Right lobe of liver (tissue), 4 donors: ENCODE measurements around the gene TNFSF12.

Experiments used
- POLR2A ChIP-seq: fragments of 450-650 bp; IDR thresholded peaks from one replicate; pipeline ENCODE4 v1.6.1; 2017; ENCODE audit warnings: antibody characterized with exemption, mild to moderate bottlenecking
- TF ChIP-seq, protein P1 (sequence below), 4 donors: fragments of 200-600 bp in 3 of 4; fragments of 450-650 bp in 1 of 4; IDR thresholded peaks; one replicate each; pipeline versions ENCODE4 v1.5.1 to v1.8.0; 2016 to 2022; ENCODE audit warnings: antibody characterized with exemption in 4 of 4, mild to moderate bottlenecking in 2 of 4
- donor health status: DM: no; HTN: no; CAD: no.
- donor health status: DM: no; HTN: no; CAD: no.
- donor health status: DM: no; HTN: yes; CAD: no.

DNA sequence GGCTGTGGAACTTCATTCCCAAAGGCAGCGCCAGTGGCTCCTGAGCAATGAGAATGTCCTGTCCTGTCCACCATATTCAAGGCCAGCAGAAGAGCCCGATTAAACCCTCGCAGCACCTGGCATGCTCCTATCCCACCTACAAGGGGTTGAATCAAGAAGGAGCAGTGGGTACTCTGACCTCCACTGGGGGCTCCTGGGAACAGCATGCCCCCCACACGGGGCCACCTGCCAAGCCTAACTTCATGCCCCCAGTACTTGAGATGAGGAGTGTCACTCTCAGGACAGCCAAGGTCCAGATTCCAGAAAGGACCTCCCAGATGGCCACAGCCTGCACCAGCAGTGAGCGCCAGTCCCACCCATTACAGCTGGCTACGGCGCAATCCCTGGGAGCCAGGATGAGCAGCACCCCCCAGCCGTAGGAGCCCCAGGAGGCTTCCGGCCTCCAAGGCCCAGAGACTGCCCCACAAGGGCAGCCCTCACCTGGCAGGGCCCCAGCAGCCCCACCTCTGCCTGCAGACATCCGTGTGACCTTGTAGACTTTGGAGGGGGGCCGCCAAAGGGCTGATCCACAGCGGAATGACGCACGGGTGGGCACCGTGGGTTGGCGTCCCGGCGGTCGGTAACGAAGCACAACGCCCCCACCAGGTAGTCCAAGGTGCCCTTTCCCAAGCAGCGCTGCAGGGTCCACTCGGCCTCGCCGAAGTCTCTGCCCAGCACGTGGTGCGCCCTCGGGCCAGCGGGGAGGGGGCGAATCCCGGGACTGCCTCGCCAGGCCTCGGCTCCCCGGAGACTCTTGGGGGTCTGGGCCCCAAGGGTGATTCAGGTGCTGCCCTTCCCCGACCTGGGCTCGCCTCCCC lies 33.8 kb downstream of the TNFSF12 start:
- TF ChIP-seq, protein P1, sequence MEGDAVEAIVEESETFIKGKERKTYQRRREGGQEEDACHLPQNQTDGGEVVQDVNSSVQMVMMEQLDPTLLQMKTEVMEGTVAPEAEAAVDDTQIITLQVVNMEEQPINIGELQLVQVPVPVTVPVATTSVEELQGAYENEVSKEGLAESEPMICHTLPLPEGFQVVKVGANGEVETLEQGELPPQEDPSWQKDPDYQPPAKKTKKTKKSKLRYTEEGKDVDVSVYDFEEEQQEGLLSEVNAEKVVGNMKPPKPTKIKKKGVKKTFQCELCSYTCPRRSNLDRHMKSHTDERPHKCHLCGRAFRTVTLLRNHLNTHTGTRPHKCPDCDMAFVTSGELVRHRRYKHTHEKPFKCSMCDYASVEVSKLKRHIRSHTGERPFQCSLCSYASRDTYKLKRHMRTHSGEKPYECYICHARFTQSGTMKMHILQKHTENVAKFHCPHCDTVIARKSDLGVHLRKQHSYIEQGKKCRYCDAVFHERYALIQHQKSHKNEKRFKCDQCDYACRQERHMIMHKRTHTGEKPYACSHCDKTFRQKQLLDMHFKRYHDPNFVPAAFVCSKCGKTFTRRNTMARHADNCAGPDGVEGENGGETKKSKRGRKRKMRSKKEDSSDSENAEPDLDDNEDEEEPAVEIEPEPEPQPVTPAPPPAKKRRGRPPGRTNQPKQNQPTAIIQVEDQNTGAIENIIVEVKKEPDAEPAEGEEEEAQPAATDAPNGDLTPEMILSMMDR (IDR thresholded peaks at IDR 0.05), result no peak
- no peak for TF ChIP-seq POLR2A
